Transverse colon (tissue), 3 donors: Measurements from ENCODE around the gene HOXA3.

Source experiments
- POLR2A ChIP-seq: fragments of 450-650 bp; IDR thresholded peaks from one replicate; pipeline ENCODE4 v1.6.1; 2016; ENCODE audit warnings: antibody characterized with exemption, mild to moderate bottlenecking, moderate library complexity
- TF ChIP-seq, protein P1 (sequence below), 5 experiments: fragments of 200-600 bp in 3 of 5; fragments of 450-650 bp in 2 of 5; sonication (generic) in 3 of 5; IDR thresholded peaks; 1 replicate in 2 of 5; 2 replicates in 3 of 5; pipeline ENCODE4 v1.5.1; 2016 to 2017; ENCODE audit warnings: antibody characterized with exemption in 5 of 5, inconsistent platforms in 3 of 5, mild to moderate bottlenecking in 2 of 5, moderate library complexity in 1 of 5

- TF ChIP-seq, protein P1, sequence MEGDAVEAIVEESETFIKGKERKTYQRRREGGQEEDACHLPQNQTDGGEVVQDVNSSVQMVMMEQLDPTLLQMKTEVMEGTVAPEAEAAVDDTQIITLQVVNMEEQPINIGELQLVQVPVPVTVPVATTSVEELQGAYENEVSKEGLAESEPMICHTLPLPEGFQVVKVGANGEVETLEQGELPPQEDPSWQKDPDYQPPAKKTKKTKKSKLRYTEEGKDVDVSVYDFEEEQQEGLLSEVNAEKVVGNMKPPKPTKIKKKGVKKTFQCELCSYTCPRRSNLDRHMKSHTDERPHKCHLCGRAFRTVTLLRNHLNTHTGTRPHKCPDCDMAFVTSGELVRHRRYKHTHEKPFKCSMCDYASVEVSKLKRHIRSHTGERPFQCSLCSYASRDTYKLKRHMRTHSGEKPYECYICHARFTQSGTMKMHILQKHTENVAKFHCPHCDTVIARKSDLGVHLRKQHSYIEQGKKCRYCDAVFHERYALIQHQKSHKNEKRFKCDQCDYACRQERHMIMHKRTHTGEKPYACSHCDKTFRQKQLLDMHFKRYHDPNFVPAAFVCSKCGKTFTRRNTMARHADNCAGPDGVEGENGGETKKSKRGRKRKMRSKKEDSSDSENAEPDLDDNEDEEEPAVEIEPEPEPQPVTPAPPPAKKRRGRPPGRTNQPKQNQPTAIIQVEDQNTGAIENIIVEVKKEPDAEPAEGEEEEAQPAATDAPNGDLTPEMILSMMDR (IDR thresholded peaks at IDR 0.05), result peak; percentile 86 to 97 (median 93)
- TF ChIP-seq POLR2A, result peak; percentile 96
These were observed 1.6 kb downstream of the HOXA3 start for GRCh38 chr7:27150568-27151340.
